ENCODE measurements around the gene SLC35F4. TPM values are rescaled to one million over a fixed set of nuclear protein-coding genes. Genes with fewer than 3 reads are reported as not detected.

The SLC35F4 gene
- total RNA-seq, 1 donor from 2014 or later = 1.6 TPM

GRCh38 chr14:57848353-57848752 lies 17.5 kb downstream of the SLC35F4 start:
- no peak for DNase-seq

- no peak for DNase-seq
Measured at GRCh38 chr14:57847706-57848105, 18.2 kb downstream of the SLC35F4 start.

- DNase-seq = no peak
Measured at GRCh38 chr14:57847096-57847495, 18.8 kb downstream of the SLC35F4 start.

GRCh38 chr14:57846596-57846995 lies 19.3 kb downstream of the SLC35F4 start:
- no peak for DNase-seq

- no peak for DNase-seq
Measured at GRCh38 chr14:57845802-57846531, 19.9 kb downstream of the SLC35F4 start.

- DNase-seq = no peak
Measured at GRCh38 chr14:57845316-57845715, 20.6 kb downstream of the SLC35F4 start.

- DNase-seq = no peak
Measured at GRCh38 chr14:57837267-57837666, 28.6 kb downstream of the SLC35F4 start.

- no peak for DNase-seq
Measured at GRCh38 chr14:57835766-57836165, 30.1 kb downstream of the SLC35F4 start.

GRCh38 chr14:57834961-57835360 lies 30.9 kb downstream of the SLC35F4 start:
- DNase-seq = no peak

- no peak for DNase-seq
Measured at GRCh38 chr14:57834001-57834598, 31.8 kb downstream of the SLC35F4 start.

GRCh38 chr14:57833323-57833722 lies 32.6 kb downstream of the SLC35F4 start:
- peak; percentile 3 for DNase-seq

- DNase-seq = no peak
Measured at GRCh38 chr14:57831981-57832380, 33.9 kb downstream of the SLC35F4 start.

GRCh38 chr14:57828713-57829112 lies 37.2 kb downstream of the SLC35F4 start:
- no peak for DNase-seq

- no peak for DNase-seq
Measured at GRCh38 chr14:57823015-57823660, 42.8 kb downstream of the SLC35F4 start.

GRCh38 chr14:57822081-57822480 lies 43.8 kb downstream of the SLC35F4 start:
- no peak for DNase-seq

GRCh38 chr14:57820581-57820980 lies 45.3 kb downstream of the SLC35F4 start:
- no peak for DNase-seq

GRCh38 chr14:57818511-57818910 lies 47.4 kb downstream of the SLC35F4 start:
- DNase-seq = no peak

GRCh38 chr14:57816568-57817284 lies 49.2 kb downstream of the SLC35F4 start:
- DNase-seq = no peak

- no peak for DNase-seq
Measured at GRCh38 chr14:57814726-57815125, 51.2 kb downstream of the SLC35F4 start.

- no peak for DNase-seq
Measured at GRCh38 chr14:57812741-57813140, 53.2 kb downstream of the SLC35F4 start.

GRCh38 chr14:57811998-57812546 lies 53.8 kb downstream of the SLC35F4 start:
- DNase-seq = no peak

GRCh38 chr14:57809808-57810207 lies 56.1 kb downstream of the SLC35F4 start:
- DNase-seq = no peak

GRCh38 chr14:57797160-57797559 lies 68.7 kb downstream of the SLC35F4 start:
- DNase-seq = no peak

All from occipital lobe (tissue), 2 donors.